GM19023 (cell line): ENCODE data around the gene GLP2R.
"Not testable (repeated sequence)": the region's sequence is repeated elsewhere in the genome, so short reads cannot be mapped to it uniquely, and the experiment has no call there.

Source experiments
- ATAC-seq: cut with Tn5 transposase; IDR thresholded peaks from one replicate; pipeline ENCODE4 v1.9.1; 2021; ENCODE audit warnings: mild to moderate bottlenecking, moderate library complexity; ENCODE audit not compliant: unreplicated experiment

The GLP2R gene, protein sequence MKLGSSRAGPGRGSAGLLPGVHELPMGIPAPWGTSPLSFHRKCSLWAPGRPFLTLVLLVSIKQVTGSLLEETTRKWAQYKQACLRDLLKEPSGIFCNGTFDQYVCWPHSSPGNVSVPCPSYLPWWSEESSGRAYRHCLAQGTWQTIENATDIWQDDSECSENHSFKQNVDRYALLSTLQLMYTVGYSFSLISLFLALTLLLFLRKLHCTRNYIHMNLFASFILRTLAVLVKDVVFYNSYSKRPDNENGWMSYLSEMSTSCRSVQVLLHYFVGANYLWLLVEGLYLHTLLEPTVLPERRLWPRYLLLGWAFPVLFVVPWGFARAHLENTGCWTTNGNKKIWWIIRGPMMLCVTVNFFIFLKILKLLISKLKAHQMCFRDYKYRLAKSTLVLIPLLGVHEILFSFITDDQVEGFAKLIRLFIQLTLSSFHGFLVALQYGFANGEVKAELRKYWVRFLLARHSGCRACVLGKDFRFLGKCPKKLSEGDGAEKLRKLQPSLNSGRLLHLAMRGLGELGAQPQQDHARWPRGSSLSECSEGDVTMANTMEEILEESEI

DNA sequence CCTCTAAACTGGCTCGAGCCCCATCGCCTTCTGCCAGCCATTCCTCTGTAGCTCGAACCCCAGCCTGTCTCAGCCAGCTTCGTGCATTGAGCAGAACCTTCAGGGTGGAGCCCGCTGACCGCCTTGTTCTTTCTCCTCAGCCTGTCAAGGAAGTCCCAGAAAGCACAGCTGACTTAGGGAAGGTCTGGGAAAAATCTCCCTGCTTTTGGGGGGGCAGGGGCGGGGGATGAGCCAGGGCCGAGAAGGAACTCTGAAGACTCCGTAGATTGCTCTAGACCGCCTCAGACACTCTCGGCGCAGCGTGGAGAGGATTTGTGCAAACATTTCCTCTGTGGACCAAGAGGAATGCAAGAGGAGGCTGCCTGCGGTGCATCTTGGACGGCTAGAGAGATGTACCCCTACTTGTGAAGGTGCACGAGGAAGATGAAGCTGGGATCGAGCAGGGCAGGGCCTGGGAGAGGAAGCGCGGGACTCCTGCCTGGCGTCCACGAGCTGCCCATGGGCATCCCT lies at the start of gene GLP2R:
GLP2R (plus strand) TSS at position 284 of the 510 bp plus-strand sequence; CDS start at position 424, 140 bp downstream.
- ATAC-seq, result no peak

DNA sequence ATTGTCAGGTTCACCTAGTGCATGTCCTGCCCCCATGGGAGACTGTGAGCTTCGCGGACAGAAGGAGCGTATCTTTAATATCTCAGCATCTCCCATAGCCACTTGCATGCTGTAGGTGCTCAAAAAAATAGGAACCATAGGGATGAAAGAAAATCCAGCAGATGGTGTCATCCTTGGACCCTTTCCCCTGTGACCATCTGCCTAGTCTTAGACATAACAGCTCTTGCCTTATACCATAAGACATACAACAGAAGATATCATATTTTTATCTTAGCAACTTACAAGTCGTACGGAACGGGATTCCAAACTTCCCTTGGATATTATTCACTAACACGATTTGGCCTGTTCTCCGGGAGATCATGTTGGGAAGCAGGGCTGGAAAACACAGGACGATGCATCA lies 48.8 kb upstream of the GLP2R start:
- ATAC-seq, result no peak

DNA sequence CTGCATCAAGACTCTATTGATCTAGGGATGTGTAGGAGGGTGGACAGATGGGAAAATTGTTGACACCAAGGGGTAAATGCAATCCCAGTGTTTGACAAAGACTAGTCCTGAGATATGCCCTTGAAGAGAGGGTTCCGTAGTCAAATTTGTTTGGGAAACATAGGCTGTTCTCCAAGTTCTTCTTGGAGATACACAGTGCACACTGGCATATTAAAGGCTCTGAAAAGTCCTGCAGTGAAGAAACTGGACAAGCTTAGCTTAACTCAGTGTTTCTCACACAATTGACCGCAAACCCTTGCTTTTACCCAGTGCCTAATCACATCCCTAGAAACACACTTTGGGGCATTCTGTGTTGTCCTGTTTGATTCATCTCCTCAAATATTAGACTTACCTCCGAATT lies 45.2 kb upstream of the GLP2R start:
- ATAC-seq, result no peak

DNA sequence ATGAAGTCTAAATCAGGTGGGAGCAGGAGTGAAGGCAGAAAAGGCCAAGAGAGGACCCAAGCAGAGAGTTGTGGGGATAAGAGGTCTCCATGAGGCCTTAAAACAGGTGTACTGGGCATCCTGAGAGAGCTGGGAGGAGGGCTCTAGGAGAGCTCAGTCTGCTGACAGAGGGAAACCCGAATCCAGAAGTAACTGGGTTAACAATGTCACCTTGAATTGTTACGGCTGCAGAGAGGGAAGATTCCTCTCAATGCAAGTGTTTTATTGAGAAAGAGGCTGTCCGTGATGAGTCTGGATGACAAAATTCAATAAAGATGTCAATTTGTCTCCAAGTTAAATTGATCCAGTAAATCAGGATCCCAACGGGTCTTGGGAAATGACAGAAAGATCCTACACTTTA lies 42.7 kb upstream of the GLP2R start:
- no peak for ATAC-seq

DNA sequence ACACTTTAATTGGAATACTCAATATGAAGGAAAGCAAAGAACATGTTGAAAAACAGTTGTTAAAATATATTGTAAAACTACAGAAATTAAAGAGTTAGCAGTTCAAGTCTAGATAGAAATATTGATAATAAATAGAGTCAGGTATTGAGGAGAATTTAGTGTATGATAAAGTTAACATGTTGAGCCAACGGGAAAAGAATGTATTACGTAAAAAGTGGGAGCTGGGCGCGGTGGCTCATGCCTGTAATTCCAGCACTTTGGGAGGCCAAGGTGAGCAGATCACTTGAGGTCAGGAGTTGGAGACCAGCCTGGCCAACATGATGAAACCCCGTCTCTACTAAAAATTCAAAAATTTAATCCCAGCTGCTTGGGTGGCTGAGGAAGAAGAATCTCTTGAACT lies 42.3 kb upstream of the GLP2R start:
- ATAC-seq, result not testable (repeated sequence)

DNA sequence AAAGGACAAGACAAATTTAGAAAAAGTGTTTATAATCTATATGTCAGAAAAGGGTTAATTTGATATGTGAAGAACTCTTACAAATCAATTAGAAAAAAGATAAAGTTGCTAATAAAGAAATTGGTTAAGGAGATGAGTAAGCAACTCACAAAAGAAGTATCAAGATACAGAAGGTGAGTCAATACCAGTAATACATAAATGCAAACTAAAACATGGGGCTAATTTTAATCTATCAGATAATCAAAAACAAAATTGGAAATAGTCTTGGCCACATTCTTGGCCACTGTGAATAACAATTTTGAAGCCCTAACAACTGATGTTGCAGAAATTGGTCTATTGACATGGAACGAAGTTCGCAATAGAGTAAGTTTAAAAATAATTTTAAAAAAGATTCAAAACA lies 41.2 kb upstream of the GLP2R start:
- ATAC-seq, result no peak

DNA sequence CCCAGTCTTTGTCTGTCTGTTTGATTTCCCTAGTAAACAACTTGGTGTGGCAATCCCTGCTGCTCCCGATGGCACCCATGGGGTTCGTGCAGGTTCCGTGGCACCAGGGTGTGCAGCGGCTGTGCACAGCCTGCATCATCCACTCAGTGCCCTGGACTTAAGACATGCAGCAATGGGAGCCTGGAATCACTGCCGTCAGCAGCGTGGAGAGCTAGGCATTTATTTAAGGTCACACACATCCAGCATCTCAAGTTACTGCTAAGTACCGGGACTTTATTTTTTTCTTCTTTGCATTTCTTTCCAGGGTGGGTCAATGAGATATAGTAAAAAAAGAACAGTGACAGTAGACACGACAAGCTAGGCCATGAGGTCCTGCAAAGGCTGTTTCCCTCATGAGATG lies 37.1 kb upstream of the GLP2R start:
- ATAC-seq, result no peak

DNA sequence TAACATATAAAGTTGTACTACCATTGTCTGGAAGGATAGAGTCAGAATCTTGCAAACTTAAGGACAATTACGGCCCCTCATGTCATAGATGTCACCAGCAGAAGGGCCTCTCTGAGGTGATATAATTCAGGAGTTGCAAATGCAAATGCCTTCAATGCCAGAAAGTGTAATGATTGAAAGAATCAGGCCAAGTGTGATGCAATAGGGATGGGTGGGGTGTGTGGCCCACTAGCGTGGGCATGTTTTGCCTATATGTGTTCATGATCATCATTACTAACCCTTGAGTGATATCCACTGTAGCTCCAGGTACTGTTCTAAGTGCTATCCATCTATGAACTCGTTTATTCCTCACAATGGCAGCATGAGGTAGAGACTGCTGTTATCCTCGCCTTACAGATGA lies 35.4 kb upstream of the GLP2R start:
- no peak for ATAC-seq

DNA sequence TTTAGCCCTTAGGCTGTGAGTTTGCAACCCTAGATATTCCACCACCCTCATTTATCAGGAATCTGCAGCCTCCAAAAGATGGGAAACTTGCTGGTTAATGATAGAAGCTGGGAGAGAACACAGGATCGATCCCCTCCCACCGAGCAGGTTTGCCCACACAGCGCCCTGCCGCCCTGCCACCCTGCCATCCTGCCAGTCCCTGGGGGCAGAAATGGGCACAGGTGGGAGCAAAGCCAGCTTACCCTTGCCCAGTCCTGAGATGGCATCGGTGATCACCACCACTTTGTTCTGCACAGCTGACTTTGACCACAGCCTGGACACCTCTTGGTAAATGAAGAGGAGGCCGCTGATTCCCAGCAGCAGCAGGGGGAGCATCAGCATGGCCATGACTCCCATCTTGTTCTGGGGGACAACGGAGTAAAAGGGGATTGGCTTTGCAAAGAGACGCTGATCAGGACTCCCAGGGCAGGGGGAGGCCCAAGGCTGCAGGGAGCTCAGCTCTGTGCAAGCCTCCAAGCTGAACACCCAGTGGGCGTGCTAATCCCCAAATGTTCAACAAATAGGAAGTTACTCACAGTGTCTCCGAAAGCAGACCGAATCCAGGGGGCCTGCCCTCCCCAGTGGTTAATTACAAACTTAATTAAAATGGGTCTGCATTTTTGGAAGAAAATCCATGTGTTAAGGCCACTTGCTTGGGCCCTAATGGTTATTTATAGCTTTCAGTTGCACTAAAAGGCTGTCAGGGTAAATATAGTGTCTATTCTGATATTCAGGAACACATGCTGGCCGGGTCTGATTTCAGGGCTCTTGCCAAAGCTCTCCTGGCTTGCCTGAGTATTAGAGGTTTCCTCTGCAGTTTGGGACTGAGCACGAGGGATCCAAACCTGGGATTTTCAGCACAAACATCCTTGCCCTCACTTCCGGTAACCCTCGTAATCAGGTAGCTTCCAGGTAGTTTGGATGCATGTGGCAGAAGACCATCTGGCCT lies 34.5 kb upstream of the GLP2R start, which contains the start of gene DHRS7C:
DHRS7C (minus strand) TSS at position 704 of the 988 bp plus-strand sequence; CDS start at position 396, 308 bp downstream.
- no peak for ATAC-seq

DNA sequence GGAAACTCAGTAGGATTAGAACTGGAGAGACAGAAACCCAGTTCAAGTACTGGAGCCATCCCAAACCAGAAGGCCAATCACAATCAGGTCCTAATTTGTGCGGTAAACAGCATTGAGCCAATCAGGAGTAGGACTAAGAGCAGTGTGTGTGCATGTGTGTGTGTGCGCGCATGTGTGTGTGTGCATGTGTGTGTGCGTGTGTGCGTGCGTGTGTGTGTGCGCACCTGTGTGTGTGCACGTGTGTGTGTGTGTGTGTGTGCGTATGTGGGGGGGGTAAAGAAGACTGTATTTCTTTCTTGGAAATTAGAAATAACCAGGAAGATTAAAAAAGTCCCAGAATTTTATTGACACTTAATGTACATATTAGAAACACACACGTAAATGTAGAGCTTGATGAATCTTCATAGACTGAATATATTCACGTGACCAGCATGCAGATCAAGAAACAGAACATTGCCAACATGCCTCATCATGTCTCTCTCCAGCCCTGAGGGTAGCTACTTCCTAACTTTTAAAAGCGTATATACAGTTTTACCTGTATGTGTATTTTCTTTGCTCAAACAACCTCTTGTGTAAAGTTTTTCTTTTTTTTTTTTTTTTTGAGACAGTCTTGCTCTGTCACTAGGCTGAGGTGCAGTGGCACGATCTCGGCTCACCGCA lies 33.4 kb upstream of the GLP2R start:
- ATAC-seq, result no peak

DNA sequence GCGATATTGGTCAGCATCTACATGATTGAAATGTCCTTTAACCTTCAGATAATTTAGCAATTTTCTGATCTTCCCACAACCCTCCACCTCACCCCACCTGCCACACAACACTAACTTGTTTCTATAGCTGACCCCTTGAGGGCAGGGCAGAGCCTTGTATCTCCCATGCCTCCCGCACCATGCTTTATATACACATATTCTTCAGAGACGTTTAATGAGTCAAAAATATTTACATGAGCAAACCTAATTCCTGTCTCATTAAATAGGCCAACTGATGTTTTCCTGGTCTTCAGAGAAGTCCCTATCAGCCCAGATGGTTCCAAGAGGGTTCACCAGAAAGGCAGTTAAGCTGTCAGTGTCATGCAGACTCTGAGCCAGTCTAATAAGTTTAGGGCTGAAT lies 27.7 kb upstream of the GLP2R start:
- no peak for ATAC-seq

DNA sequence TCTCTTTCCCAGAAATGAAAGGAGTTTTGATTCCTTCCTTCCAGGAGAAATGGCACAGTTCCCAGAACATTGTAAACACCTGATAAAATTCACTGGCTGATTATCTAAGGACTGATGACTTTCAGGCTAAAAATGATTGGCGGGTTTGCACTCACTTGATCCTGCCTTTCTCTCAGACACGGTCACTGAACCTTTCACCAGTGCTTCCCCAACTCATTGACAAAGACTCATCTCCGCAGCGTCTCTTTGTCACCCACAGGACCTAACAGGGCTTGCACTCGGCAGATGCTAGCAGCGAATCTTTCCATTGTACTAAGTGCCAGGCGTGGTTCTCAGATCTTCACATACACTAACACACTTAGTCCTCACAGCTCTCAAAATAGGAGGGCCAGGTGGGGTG lies 27.0 kb upstream of the GLP2R start:
- no peak for ATAC-seq

DNA sequence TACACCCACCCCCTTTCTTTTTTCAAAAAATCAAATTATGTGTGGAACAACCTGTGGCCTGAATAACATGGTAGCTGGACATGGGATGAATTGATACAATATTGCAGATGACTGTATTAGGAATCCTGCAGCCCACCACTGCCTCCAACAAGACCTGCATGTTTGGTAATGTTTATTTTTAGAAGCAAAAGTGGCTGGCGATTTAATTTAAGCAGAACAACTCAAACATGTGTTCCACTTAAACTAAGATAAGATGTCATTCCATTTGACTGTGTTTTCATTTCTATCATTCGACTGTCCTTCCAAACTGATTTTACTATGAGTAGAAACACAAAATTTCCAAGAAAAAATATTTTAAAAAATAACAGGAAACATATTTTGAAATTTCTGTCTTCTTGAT lies 24.2 kb upstream of the GLP2R start:
- no peak for ATAC-seq

DNA sequence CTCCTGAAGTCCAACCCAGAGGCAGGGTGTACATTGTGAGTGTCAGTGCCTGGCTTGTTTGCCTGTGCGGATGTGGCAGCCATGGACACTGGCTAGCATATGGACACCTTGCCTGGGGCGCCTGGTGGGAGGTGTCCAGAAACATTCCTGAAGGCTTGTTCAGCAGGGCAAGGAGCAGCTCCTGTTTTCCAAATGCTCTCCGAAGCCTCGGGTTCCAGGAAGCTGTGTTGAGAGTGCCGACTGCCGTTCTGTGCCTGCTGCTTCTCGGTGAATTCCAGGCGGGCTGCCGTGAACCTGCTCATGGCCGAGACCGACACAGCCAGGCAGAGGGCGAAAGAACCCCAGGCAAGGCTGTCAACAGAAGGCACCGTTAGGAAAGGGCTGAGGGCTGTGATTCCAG lies 23.4 kb upstream of the GLP2R start:
- ATAC-seq, result no peak

DNA sequence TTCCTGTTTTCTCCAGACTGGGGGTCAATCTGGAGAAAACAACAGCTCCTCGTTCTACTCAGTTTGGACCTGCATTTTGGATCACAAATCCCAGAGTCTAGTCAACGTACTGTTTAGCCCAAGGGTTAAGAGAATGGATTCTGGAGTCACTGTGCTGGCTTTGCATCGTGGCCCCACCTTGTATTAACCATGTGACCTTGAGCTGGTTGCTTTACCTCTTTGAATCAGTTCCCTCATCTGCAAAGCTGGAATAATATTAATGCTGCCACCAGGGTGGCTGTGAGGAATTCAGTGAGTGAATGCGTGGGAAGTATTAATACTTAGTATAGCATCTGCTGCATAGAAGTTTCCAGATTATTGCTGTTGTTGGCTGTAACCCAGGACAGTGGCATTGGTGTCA lies 23.0 kb upstream of the GLP2R start:
- no peak for ATAC-seq

DNA sequence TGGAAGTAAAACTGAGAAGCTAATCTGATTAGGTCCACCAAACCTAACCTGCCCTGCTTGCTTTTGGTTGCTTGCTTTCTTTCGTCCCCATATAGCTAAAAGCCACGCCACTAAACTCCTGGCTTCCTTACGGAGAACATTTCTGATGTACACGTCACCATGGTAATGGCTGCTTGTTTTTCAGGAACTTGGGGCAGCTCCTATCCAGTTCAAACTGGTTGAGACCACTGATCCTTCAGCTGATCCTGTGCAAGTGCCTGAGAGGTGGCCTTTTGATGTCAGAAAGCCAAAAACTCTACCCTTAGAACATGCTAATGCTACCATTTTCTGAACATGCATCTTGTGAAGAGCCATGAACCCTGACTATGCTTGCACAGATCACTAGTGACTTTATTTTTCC lies 20.0 kb upstream of the GLP2R start:
- ATAC-seq, result no peak

DNA sequence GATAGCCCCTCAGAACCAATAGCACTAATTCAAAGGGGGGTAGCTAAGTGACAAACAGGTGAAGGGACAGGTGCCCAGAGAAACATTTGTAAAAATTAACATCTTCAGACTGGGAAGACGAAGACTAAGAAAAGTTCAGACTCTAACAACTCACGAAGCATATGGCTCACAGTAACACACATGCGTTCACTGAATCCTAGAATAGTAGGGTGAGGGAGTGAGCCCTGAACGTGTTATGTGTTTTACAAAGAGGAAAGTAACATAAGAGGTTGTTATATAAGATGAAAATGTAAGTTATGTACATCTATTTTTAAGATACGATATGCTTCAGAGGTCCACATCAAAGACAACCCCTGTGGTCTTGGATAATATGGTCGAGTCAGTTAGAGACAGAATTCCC lies 19.0 kb upstream of the GLP2R start:
- no peak for ATAC-seq

DNA sequence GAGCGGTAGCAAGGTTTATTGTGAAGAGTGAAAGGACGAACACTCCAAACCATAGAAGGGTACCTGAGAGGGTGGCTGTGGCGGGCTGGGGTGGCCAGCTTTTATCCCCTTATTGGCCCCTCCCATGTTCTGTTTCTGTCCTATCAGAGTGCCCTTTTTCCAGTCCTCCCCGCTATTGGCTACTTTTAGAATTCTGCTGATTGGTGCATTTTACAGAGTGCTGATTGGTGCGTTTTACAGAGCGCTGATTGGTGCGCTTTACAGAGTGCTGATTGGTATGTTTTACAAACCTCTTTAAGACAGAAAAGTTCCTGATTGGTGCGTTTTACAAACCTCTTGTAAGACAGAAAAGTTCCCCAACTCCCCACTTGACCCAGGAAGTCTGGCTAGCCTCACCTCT lies 16.3 kb upstream of the GLP2R start:
- no peak for ATAC-seq

DNA sequence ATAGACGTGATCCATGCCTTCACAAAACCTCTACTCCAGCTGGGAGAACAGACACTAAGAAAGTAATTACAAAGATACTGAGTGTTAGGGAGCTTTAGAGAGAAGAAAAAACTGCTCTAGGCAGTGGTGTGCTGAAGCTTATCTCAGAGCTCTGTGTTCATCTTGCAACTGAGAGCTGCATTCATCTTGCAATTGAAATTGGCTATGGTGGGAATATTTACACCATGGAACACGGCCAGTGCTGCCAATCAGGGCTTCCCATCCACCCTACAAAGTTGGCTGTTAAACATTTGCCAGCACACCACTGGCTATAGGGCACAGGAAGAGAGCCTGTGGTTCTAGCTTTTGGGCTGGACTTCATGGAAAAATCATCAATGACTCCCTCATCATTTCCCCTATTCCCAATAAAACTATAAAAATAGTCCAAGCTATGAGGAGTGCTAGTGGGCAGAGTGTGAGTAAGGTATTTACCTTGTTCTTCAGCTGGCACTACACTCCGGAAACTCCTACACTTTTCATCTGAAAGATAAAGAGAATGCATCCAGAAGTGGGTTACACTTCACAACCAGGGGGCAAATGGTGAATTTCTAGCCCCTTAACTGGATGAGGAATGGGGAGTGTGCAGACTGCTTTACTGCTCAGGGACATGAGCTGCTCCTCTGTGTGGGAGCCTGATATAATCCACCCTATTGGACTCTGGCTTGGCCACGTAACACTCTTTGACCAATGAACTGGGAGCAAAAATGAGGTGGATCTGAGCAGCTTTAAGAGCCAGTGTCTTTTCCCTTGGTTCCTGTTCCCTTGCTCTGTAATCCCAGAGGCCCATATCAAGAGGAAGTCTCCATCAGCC lies 15.4 kb upstream of the GLP2R start:
- ATAC-seq, result no peak

DNA sequence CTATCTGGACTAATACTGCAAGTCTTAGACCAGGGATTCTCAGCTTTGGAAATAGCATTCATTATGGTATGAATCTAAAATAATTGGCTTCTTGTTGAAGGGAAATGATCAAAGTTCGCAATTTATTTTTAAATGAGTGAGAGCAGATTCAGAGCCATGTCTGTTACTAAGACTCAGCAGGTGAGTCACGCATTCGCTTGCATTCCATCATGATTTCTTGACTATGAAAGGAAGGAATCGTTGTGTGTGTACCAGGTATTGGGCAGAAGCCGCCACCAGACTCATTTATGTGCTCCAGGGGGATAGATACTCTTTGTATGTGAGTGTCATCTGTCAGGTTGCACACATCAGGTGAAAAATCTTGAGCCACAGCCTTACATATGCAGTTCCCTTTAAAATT lies 14.6 kb upstream of the GLP2R start:
- no peak for ATAC-seq
